BJ (cell line): ENCODE results near the gene KCNH5. TPM values are rescaled to one million over a fixed set of nuclear protein-coding genes. Genes with fewer than 3 reads are reported as not detected.

Source experiments
- CTCF ChIA-PET: fragments of 350-600 bp; formaldehyde crosslinking; extraction: SDS; loops from one replicate; lab custom pipeline; 2021; ENCODE audit warnings: antibody characterized with exemption, inconsistent platforms; lab: Yijun Ruan, JAX
- POLR2A ChIA-PET: fragments of 300-600 bp; sonication (Branson Sonifier 250); formaldehyde crosslinking; extraction: SDS; loops from one replicate; lab custom pipeline; 2021; ENCODE audit warnings: antibody characterized with exemption; lab: Charles Lee
- DNase-seq: peaks from one replicate; pipeline ENCODE4 v3.0.0-alpha.2; 2011; ENCODE audit warnings: low read depth
- H3K27me3 ChIP-seq: 2 replicates; pipeline ENCODE4 v1.6.0; 2011; ENCODE audit warnings: low read length; ENCODE audit not compliant: control insufficient read depth, insufficient read depth
- H3K36me3 ChIP-seq: 2 replicates; pipeline ENCODE4 v1.5.1; 2011; ENCODE audit warnings: low read length; ENCODE audit not compliant: control insufficient read depth, insufficient read depth
- H3K4me3 ChIP-seq: 2 replicates; pipeline ENCODE4 v1.5.1; 2011; ENCODE audit warnings: low read depth, mild to moderate bottlenecking, control low read depth, low read length
- CTCF ChIP-seq: IDR thresholded peaks from 2 replicates; pipeline ENCODE4 v1.5.1; 2011; ENCODE audit warnings: low read depth, mild to moderate bottlenecking, control low read depth, inconsistent platforms, low read length, moderate library complexity; ENCODE audit not compliant: insufficient read depth
- polyA plus RNA-seq: library from polyadenylated mRNA; depleted of rRNA; stranded (reverse); fragments of >200 nt; gene quantifications from 2 replicates; pipeline ENCODE4 v1.2.3, GENCODE V29; 2011

KCNH5 gene
- polyA plus RNA-seq, 1 experiment = 0.05 TPM

DNA sequence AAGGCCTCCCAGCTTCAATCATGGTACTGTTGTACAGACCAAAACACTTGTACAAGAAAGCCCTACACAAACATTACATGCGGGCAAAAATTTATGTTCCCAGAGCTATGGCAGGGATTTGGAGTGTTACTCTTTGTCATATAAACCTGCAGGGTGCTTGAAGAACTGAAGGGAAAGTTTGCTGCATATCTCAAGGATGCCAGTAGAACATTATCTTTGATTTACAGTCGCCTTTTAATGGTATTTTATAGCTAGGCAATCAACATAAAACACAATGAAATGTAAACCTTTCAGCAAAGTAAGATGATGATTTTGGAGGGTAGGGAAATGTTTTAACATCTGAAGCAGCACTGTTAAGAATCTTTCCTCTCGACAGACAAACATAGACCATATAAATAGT is 305.6 kb downstream of the KCNH5 start:
- H3K36me3 ChIP-seq = no peaks in the 10 kb centered on the region
- CTCF ChIA-PET = no interaction called here
- no peak for TF ChIP-seq CTCF

GRCh38 chr14:62736048-62737043 is 308.9 kb downstream of the KCNH5 start:
- no peak for TF ChIP-seq CTCF
- H3K27me3 ChIP-seq = no peaks in the 10 kb centered on the region
- DNase-seq = no peak
- H3K4me3 ChIP-seq = no peak overlapping the region
- no peaks in the 10 kb centered on the region for H3K36me3 ChIP-seq
- ChIA-PET POLR2A (no interaction called here), CTCF (no interaction called here)

More for the DNA sequence above, 305.6 kb downstream of the KCNH5 start:
- Histone ChIP-seq H3K27me3 (no peaks in the 10 kb centered on the region), H3K4me3 (no peak overlapping the region)
- POLR2A ChIA-PET = no interaction called here
- DNase-seq = no peak

DNA sequence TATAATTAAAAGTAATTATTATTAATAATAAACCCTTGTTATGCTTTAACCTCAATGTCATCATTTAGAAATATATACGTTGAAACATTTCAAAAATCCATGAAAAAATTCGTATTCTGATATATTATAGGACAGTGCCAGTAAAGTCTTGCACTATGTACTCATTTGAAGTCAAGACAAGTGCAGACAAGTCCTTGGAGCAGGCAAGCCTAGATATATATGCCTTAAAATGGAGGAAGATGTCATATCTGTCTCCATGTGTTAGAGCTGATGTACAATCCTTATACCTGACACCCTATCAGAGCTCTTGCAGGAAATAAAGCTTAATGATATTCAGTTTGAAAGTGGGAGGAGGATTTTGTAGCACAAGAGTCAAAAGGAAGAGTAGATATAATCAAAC is 310.4 kb downstream of the KCNH5 start:
- TF ChIP-seq CTCF = no peak

DNA sequence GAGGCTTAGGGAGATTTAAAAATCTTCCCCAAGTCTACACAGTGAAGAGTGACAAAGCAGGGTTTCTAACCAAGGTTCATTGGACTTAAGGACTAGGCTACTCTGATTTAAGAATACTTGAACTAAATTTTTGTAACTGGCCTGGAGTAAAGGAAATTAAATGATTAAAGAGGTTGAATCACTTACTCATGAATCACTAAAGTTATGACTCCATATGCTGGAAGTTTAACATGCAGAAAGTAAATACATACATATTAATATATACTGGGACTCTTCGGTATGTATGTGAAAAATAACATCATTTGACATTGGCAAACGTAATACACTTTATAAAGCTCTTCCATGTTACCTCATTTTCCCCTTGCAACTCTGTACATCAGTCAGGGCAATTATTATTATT is 322.9 kb downstream of the KCNH5 start:
- Histone ChIP-seq H3K27me3 (no peaks in the 10 kb centered on the region), H3K4me3 (no peak overlapping the region), H3K36me3 (no peaks in the 10 kb centered on the region)
- no peak for DNase-seq
- no peak for TF ChIP-seq CTCF
- CTCF ChIA-PET = interaction anchor here (1.2 kb wide), 1 partner anchor 9 kb away, joined by 3 read pairs; no protein-coding TSS in a partner anchor
- POLR2A ChIA-PET = no interaction called here

More for the DNA sequence above, 310.4 kb downstream of the KCNH5 start:
- H3K27me3 ChIP-seq = no peaks in the 10 kb centered on the region
- ChIA-PET CTCF (no interaction called here), POLR2A (no interaction called here)
- no peaks in the 10 kb centered on the region for H3K36me3 ChIP-seq
- no peak for DNase-seq
- H3K4me3 ChIP-seq = no peak overlapping the region

DNA sequence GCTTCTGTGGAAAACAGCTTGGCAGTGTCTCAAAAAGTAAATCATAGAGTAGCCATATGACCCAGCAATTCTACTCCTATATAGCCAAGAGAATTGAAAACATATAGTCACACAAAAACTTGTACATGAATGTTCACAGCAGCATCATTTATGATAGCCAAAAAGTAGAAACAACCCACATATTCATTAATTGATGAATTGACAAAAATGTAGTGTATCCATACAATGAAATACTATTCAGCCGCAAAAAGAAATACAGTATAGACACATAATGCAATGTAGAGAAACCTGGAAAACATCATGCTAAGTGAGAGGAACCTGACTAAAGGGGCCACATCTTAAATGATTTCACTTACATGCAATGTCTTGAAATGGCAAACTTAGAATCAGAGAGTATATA is 326.6 kb downstream of the KCNH5 start:
- Histone ChIP-seq H3K27me3 (no peaks in the 10 kb centered on the region), H3K36me3 (no peaks in the 10 kb centered on the region), H3K4me3 (no peak overlapping the region)
- no peak for DNase-seq
- CTCF ChIA-PET = no interaction called here
- POLR2A ChIA-PET = no interaction called here
- no peak for TF ChIP-seq CTCF
